Sigmoid colon (tissue), 7 donors: ENCODE data around the gene RUNX1. TPM values are rescaled to one million over a fixed set of nuclear protein-coding genes. Genes with fewer than 3 reads are reported as not detected.

Experiments used
- DNase-seq: peaks from one replicate; pipeline ENCODE4 v3.0.0-alpha.2; 2019
- H3K27ac ChIP-seq, 4 donors: fragments of 200-600 bp; sonication (generic); one replicate each; pipeline ENCODE4 v1.5.1; 2016 to 2019; ENCODE audit warnings: mild to moderate bottlenecking in 1 of 4
- H3K27me3 ChIP-seq, 3 donors: fragments of 200-600 bp; sonication (generic); one replicate each; pipeline ENCODE4 v1.5.1; 2019; ENCODE audit warnings: mild to moderate bottlenecking in 1 of 3
- H3K36me3 ChIP-seq, 4 donors: fragments of 200-600 bp; sonication (generic); one replicate each; pipeline ENCODE4 v1.5.1; 2016 to 2019
- H3K4me1 ChIP-seq, 4 donors: fragments of 200-600 bp; sonication (generic); one replicate each; pipeline ENCODE4 v1.5.1; 2017 to 2019
- H3K4me3 ChIP-seq, 4 donors: fragments of 200-600 bp; sonication (generic); one replicate each; pipeline ENCODE4 v1.5.1; 2017 to 2019; ENCODE audit warnings: mild to moderate bottlenecking in 2 of 4, moderate library complexity in 1 of 4
- H3K9me3 ChIP-seq, 4 donors: fragments of 200-600 bp in 3 of 4; sonication (generic) in 3 of 4; one replicate each; pipeline versions ENCODE4 v1.5.1 to v1.6.1; 2013 to 2019
- EP300 ChIP-seq, 4 donors: sonication (generic); formaldehyde crosslinking; IDR thresholded peaks; one replicate each; pipeline ENCODE4 v1.6.1; 2017; ENCODE audit warnings: antibody characterized with exemption in 4 of 4
- POLR2A ChIP-seq, 2 donors: fragments of 450-650 bp; IDR thresholded peaks; one replicate each; pipeline ENCODE4 v1.6.1; 2016; ENCODE audit warnings: antibody characterized with exemption in 2 of 2, mild to moderate bottlenecking in 2 of 2, moderate library complexity in 2 of 2
- POLR2AphosphoS5 ChIP-seq, 4 donors: sonication (generic); formaldehyde crosslinking; IDR thresholded peaks; one replicate each; pipeline ENCODE4 v1.6.1; 2017; ENCODE audit warnings: antibody characterized with exemption in 4 of 4
- WGBS, 2 donors: extraction: QIAGEN DNeasy Blood & Tissue Kit; methylation state at CpG; one replicate each; pipeline ENCODE4 v1.1.7; 2013; 5-methylcytosine and 5-hydroxymethylcytosine counted together
- intact Hi-C: fragments of 100-400 bp; cut with DNase I; formaldehyde crosslinking; loops from one replicate; pipeline ENCODE4 v1.15.1; 2023
- polyA plus RNA-seq, 3 donors: library from polyadenylated mRNA; stranded (reverse); fragments of 200-250 nt; gene quantifications; one replicate each; pipeline ENCODE4 v1.2.3, GENCODE V29; 2013
- total RNA-seq, 4 donors: library from RNA; depleted of rRNA; stranded (reverse); fragments of >200 nt; gene quantifications; one replicate each; pipeline ENCODE4 v1.1.0, GENCODE V29; 2016
- TF ChIP-seq, protein P1 (sequence below), 4 experiments: fragments of 450-650 bp in 3 of 4; fragments of 200-600 bp in 1 of 4; IDR thresholded peaks; one replicate each; pipeline ENCODE4 v1.5.1; 2016 to 2019; ENCODE audit warnings: antibody characterized with exemption in 4 of 4, mild to moderate bottlenecking in 3 of 4, moderate library complexity in 2 of 4
- donor health status: healthy with polysubstance abuse.
- donor health status: Bipolar disorder and iron deficiency.
- donor health status: healthy.

The RUNX1 gene
- total and polyA plus RNA-seq, 7 donors = 2.8 to 23.3 (median 7.5) TPM

DNA sequence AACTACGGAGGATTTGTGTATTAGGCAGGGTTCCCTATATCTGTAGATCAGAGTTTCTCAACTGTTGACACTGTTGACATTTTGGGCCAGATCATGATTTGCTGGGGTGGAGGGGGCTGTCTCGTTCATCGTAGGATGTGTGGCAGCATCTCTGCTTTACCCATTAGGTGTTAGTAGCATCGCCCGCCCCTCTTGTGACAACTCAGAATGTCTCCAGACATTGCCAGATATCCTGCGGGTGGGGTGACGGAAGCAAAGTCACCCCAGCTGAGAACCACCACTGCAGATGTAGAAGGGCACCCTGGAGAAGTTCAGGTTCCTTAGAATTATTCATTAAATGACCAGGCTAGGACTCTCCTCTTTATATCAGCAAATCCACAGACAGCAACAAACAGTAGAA, 254.4 kb downstream of the RUNX1 start:
- H3K27ac ChIP-seq = peak overlapping the region; percentile 43 to 71 (median 58)
- no peak overlapping the region for H3K4me3 ChIP-seq
- 70 to 87% methylated on average over 7 of the region's 7 CpGs for WGBS, 2 donors
- DNase-seq = no peak
- intact Hi-C loops = loop anchor here (5.0 kb wide), 1 partner anchor 93 kb away; no protein-coding TSS in a partner anchor
- H3K36me3 ChIP-seq = peaks cover 0 to 4% (median 0%) of the 10 kb centered on the region in 4 donors
- no peaks in the 10 kb centered on the region for H3K27me3 ChIP-seq
- TF ChIP-seq, protein P1, sequence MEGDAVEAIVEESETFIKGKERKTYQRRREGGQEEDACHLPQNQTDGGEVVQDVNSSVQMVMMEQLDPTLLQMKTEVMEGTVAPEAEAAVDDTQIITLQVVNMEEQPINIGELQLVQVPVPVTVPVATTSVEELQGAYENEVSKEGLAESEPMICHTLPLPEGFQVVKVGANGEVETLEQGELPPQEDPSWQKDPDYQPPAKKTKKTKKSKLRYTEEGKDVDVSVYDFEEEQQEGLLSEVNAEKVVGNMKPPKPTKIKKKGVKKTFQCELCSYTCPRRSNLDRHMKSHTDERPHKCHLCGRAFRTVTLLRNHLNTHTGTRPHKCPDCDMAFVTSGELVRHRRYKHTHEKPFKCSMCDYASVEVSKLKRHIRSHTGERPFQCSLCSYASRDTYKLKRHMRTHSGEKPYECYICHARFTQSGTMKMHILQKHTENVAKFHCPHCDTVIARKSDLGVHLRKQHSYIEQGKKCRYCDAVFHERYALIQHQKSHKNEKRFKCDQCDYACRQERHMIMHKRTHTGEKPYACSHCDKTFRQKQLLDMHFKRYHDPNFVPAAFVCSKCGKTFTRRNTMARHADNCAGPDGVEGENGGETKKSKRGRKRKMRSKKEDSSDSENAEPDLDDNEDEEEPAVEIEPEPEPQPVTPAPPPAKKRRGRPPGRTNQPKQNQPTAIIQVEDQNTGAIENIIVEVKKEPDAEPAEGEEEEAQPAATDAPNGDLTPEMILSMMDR (IDR thresholded peaks at IDR 0.05) = no peak
- H3K4me1 ChIP-seq = peaks cover 0 to 36% (median 32%) of the 10 kb centered on the region in 4 donors
- H3K9me3 ChIP-seq = no peaks in the 10 kb centered on the region

DNA sequence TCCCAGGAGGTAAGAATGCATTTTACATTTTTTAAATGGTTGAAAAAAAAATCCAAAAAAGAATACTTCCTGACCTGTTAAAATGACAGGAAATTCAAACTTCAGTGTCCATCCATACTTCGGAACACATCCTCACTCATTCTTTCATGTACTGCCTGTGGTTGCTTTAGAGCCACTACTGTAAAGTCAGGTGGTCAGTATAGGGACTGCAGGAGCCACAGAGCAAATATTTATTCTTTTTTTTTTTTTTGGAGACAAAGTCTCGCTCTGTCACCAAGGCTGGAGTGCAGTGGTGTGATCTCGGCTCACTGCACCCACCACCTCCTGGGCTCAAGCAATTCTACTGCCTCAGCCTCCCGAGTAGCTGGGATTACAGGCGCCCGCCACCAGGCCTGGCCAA, 255.6 kb downstream of the RUNX1 start:
- intact Hi-C loops = no loop called here
- Histone ChIP-seq H3K4me3 (no peak overlapping the region), H3K4me1 (peaks cover 0 to 36% (median 32%) of the 10 kb centered on the region in 4 donors), H3K9me3 (no peaks in the 10 kb centered on the region), H3K36me3 (peaks cover 0 to 4% (median 0%) of the 10 kb centered on the region in 4 donors), H3K27ac (no peak overlapping the region), H3K27me3 (no peaks in the 10 kb centered on the region)
- WGBS, 2 donors = 81 to 91% methylated on average over 6 of the region's 6 CpGs
- TF ChIP-seq EP300 (IDR thresholded peaks at IDR 0.05) (no peak), POLR2A (IDR thresholded peaks at IDR 0.05) (no peak), POLR2AphosphoS5 (IDR thresholded peaks at IDR 0.05) (no peak)
- TF ChIP-seq, protein P1 (IDR thresholded peaks at IDR 0.05) = no peak
- DNase-seq = no peak

DNA sequence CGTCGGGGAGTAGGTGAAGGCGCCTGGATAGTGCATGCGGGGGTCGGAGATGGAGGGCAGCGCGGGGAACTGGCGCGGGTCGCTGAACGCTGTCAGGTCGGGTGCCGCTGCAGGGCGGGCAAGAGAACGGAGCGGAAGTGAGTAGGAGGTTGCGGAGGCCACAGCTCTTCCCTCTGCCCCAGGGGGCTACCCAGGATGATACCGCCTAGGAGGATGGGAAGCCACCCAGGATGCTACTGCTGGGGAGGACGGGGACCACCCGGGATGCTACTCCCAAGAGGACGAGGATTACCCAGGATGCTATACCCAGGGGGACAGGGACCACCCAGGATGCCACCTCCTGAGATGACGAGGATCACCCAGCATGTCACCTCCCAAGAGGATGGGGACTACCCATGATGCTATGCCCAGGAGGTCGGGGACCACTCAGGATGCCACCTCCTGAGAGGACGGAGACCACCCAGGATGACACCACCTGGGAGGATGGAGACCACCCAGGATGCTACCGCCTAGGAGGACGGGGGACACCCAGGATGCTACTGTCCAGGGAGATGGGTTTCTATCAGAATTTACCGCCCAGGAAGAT, 256.5 kb downstream of the RUNX1 start:
- TF ChIP-seq POLR2AphosphoS5 (IDR thresholded peaks at IDR 0.05) (no peak), EP300 (IDR thresholded peaks at IDR 0.05) (no peak), POLR2A (IDR thresholded peaks at IDR 0.05) (no peak)
- TF ChIP-seq, protein P1 (IDR thresholded peaks at IDR 0.05) = no peak
- Histone ChIP-seq H3K36me3 (peaks cover 0 to 4% (median 0%) of the 10 kb centered on the region in 4 donors), H3K4me1 (peaks cover 0 to 32% (median 32%) of the 10 kb centered on the region in 4 donors), H3K27ac (no peak overlapping the region), H3K27me3 (no peaks in the 10 kb centered on the region), H3K4me3 (no peak overlapping the region), H3K9me3 (no peaks in the 10 kb centered on the region)
- WGBS, 2 donors = 96 to 97% methylated on average over 27 of the region's 27 CpGs
- no peak for DNase-seq
- intact Hi-C loops = no loop called here

DNA sequence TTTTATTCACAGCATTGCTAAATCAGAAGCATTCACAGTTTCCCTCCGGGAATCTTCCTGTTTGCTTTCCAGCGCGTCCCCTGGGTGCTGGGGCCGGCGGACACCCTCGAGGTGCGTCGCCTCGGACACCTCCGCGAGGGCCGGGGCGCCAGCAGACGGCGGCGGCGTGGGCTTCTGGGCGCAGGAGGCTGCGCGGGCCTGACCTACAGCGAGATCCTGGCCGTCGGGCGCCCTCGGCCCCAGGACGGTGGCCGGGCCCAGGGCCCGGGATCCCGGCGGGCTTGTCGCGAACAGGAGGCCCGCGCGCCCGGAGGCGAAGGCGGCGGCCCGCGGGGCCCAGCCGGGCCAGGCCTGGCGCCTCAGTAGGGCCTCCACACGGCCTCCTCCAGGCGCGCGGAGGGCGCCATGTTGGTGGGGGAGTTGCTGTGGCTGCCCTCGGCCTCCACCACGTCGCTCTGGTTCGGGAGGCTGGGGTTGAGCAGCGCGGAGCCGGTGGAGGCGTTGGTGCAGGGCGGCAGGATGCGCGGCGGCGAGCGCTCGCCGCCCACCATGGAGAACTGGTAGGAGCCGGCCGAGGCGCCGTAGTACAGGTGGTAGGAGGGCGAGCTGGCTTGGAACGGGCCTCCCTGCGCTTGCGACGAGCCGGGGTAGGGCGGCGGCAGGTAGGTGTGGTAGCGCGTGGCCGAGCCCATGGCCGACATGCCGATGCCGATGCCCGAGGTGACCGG, 257.2 kb downstream of the RUNX1 start:
- Histone ChIP-seq H3K36me3 (peaks cover 0 to 4% (median 0%) of the 10 kb centered on the region in 4 donors), H3K9me3 (no peaks in the 10 kb centered on the region), H3K27ac (no peak overlapping the region), H3K4me1 (peaks cover 0 to 27% (median 26%) of the 10 kb centered on the region in 4 donors), H3K4me3 (no peak overlapping the region), H3K27me3 (no peaks in the 10 kb centered on the region)
- 97% methylated on average over 84 of the region's 84 CpGs for WGBS, 2 donors
- intact Hi-C loops = no loop called here
- DNase-seq = no peak
- TF ChIP-seq EP300 (IDR thresholded peaks at IDR 0.05) (no peak), POLR2AphosphoS5 (IDR thresholded peaks at IDR 0.05) (no peak), POLR2A (IDR thresholded peaks at IDR 0.05) (no peak)
- TF ChIP-seq, protein P1 (IDR thresholded peaks at IDR 0.05) = no peak
